Kidney capillary endothelial cell (primary cell): Measurements from ENCODE around the gene EED.
"Not testable (repeated sequence)": the region's sequence is repeated elsewhere in the genome, so short reads cannot be mapped to it uniquely, and the experiment has no call there.

Experiments used
- DNase-seq: peaks from one replicate; pipeline ENCODE4 v3.0.0-alpha.2; 2018; ENCODE audit warnings: low spot score

The EED gene

DNA sequence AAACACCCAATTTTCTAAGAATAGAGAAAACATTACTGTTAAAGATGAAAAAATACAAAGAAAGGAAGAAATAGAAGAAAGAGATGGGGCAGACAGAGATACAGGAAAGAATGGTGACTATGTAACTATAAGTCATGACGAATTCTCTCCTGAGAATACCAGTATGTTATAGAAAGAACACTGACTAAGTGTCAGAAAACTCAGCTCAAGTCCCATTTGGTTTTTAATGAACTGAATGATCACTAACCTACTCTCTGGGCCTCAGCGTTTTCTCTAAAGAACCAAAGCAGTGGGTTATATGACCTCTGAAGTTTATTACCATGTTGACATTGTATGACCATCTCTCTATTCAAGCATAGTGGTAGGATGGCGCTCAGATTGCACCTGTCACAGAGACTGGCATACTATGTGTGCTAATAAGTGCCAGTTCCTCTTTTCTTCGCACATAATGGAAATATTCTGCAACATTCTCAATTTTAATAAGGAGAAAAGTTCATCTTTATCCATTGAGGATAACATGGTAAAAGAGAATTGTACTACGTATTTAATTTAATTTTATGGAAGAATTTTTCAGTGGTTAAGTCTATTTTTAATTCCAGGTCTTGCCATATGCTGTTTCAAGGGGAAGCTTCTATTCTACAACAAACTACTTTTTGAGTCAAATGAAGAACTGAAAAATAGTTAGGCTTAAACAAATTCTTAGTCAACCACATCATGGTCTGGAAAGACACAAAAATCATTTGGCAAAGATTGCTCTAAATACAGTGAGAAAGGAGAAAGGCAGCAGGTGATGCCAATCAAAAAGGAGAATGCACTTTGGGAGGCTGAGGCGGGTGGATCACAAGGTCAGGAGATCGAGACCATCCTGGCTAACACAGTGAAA, 25.0 kb upstream of the EED start:
- DNase-seq = no peak

DNA sequence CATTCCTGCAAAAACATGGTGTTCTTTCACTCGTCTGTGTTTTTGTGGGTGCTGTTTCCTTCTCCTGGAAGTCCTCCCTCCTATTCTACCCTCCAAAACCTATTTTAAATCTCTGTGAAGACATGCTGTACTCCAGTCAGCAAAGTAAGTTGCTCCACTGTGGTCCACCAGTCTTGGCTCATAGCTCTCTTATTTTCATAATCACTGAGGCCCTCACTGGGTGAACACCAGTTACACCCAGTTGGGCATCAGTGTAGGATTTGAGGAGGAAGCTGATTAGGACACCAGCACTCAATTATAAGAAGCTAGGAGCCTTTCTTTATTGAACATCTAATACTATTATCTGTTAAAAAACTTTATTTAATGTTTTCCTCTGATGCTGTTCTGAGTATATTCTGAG, 23.9 kb upstream of the EED start:
- no peak for DNase-seq

DNA sequence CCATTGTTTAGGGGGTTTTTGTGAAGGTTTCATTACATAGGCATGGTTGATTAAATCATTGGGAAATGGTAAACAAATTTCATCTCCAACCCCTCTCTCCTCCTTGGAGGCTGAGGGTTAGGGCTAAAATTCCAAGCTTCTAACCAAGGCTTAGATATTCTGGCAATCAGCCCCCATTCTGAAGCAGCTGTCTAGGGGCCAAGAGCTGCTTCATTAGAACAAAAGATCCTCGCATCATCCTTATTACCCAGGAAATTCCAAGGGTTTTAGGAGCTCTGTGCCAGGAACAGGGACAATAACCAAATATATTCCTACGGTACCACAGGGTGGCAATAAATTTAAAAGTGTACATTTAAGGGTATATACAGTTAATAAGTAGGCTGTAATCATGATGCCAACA, 22.5 kb upstream of the EED start:
- no peak for DNase-seq

DNA sequence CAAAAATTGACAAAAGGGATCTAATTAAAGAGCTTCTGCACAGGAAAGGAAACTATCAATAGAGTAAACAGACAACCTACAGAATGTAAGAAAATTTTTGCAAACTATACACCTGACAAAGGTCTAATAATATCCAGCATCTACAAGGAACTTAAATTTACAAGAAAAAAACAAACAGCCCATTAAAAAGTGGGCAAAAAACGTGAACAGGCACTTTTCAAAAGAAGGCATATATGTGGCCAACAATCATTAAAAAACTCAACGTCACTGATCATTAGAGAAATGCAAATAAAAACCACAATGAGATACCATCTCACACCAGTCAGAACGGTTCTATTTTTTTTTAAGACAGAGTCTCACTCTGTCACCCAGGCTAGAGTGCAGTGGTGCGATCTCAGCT, 20.0 kb upstream of the EED start:
- DNase-seq = not testable (repeated sequence)

DNA sequence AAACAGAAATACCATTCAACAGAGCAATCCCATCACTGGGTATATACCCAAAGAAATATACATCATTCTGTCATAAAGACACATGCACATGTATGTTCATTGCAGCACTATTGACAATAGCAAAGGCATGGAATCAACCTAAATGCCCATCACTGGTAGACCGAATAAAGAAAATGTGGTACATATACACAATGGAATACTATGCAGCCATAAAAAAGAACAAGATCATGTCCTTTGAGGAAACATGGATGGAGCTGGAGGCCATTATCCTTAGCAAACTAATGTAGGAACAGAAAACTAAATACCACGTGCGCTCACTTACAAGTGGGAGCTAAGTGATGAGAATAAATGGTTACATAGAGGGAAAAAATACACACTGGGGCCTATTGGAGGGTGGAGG, 19.2 kb upstream of the EED start:
- not testable (repeated sequence) for DNase-seq

DNA sequence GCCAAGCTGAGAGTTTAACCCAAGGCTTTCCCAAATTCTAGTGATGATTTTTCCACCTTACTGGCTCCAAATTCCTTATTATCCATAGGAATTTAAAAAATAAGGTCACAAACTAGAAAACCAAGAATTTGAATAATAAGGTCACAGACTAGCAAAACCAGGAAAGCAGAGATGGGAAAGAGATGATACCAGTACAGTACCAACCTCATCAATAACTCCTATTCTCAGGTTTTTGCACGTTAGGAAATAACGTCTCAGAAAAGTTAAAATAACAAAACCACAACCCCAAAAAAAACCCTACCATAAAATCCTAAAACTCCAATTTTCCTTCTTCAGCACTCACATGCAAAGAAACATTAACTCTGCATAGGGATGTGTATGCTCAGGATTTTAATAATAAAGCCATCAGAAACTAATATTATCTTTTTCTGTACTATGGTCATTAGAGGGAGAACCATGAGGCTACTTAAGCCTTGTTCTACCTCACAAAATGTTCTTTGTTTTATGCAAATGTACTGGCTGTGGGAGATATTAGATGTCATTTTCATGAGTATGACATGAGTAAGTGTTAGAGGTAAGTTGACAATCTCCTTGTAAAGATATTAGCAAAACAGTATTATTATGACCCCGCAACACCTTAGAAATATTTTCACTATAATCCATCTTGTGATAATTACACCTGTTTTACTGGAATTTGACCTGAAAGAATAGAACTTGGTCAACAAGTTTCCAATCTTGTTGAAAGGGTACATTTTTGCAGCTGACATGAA, 16.1 kb upstream of the EED start:
- DNase-seq = no peak

DNA sequence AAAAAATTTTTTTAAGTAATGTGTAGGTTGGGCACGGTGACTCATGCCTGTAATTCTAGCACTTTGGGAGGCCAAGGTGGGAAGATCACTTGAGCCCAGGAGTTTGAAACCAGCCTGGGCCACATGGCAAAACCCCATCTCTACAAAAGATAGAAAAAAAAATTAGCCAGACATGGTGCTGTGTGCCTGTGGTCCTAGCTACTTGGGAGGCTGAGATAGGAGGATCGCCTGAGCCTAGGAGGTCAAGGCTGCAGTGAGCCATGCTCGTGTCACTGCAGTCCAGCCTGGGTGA, 15.6 kb upstream of the EED start:
- DNase-seq = not testable (repeated sequence)

DNA sequence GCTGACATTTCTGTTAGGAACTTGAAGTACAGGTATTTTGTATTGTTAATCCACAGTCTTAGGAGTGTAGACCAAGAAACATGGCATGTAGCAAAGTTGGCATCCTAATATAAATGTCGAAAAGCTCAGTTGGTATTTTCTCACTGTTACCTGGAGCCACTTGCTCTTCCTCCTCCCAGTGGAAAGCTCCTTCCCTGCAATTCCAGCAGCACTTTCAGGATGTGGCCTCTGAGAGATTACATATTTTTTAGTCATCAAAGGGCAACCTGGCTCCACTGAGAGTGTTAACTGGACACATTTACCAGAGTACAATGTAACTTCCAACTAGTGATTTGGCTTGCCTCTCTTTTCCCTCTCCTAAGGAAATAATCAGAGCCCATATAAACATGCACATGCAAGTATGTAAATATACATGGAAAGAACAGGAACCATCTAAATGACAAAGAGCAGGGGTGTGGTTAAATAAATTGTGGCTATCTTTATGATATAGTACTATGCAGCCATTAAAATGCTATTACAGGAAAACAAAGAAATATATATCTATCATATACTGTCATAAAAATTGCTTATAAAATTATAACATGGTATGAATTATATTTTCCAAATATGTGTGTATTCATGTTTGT, 14.3 kb upstream of the EED start:
- no peak for DNase-seq

DNA sequence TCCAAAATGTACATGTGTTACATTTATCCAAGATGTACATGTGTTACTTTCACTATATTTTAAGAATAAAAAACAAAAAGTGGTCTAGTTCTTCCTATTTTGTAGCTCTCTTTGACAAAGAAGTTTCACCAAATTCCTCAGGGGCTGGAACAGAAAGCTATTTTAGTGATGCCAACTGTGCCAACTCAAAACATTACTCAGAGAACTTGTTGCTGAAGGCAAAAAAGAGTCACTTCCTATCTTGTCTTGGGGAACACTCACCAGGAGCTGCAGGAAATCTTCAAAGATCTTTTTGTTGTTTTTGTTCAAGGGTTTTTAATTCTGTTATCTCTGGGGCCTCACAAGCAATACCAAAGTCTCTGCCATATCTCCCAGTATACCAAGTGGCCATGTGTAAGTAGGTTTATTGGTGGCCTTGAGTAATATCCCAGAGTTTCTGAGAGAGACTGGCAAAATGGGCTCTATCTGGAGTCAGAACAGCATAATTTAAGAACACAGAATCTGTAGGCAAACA, 13.6 kb upstream of the EED start:
- DNase-seq = no peak

DNA sequence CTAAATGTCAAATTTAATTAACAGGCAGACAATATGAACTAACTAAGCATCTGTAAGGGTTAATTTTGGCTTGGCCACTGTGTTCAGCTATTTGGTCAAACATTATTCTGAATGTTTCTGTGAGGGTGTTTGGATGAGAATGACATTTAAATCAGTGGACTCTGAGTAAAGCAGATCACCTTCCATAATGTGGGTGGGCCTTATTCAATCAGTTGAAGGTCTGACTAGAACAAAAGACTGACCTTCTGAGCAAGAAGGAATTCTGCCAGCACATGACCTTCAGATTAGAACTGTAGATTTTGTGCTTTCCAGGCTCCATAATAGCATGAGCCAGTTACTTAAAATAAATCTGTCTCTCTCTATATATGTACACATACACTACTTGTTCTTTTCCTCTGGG, 12.0 kb upstream of the EED start:
- no peak for DNase-seq

DNA sequence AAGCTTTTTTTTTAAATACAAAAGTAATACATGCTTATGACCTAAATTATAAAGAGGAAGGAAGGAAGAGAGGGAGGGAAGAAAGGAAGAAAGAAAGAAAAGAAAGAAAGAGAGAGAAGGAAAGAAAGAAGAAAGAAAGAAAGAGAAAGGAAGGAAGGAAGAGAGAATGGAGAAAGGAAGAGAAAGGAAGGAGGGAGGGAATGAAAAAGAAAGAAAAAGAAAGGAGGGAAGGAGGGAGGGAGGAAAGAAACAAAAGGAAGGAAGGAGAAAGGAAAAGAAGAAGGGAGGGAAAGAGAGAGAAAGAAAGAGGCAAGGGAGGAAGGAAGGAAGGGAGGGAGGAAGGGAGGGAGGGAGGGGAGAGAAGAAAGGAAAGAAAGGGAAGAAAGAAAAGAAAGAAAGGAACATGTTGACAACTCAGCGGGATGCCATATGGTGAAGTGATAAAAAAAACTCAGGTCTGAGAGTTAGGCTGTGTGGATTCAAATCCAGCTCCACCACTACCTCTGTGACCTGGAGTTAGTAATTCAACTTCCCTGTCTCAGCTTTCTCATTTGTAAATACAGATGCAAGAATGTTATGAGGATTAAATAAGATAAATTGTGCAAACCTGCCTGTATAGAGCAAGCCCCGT, 9.6 kb upstream of the EED start:
- DNase-seq = no peak

DNA sequence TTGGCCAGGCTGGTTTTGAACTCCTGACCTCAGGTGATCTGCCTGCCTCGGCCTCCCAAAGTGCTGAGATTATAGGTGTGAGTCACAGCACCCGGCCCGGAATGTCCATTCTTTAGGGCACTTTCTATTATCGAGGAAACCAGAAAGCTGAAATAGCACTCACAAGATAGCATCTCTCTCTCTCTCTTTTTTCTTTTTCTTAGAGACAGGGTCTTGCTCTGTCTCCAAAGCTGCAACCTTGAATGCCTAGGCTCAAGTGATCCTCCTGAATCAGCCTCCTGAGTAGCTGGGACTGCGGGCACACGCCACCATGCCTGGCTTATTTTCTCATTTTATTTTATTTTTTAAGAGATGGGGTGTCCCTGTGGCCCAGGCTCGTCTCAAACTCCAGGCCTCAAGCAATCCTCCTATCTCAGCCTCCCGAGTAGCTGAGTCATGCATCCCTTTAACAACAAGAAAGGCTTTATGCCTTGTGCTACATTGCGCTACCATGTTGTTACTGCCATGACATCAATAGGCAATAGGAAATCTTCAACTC, 7.2 kb upstream of the EED start:
- DNase-seq = no peak

DNA sequence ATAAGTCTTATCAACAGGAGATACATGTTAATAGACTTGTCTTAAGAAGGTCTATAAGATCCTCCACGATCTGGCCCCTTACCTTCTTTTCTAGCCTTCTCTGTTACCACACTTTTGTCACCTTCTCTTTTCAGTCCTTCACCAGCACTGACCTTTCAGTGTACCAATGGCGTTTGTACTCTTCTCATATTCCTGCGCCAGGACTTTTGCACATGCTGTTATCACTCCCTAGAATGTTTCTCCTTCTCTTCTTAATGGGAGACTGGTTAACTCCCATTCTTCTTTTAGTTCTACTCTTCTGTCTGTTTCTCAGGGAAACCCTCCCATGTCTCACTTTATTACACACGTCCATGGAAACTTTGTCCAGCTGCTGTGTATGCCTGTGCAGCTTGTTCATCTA, 4.4 kb upstream of the EED start:
- no peak for DNase-seq

DNA sequence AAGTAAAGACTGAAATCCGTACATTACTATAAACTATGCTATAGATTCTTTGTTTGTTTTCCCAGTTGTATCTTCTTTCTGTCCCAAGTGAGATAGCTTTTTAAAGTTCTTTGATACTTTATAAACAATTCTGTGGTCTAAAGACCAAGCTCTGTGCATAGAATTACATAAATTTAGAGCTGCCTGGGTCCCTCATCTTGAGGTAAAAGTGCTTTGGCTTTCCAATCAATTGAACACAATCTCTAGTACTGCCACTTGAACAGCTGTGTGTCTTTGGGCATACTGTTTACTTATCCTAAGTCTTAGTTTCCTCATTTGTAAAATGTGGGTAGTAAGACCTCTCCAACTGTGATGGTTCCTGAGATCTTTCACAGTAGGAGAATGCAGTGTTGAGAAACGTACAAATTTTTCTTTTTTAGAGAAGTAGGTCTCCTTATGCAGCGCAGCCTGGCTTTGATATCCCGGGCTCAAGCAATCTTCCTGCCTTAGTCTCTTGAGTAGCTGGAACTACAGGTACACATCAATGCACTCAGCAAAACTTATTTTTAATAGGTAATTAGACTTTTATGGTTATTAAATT, 2.5 kb upstream of the EED start:
- DNase-seq = no peak

DNA sequence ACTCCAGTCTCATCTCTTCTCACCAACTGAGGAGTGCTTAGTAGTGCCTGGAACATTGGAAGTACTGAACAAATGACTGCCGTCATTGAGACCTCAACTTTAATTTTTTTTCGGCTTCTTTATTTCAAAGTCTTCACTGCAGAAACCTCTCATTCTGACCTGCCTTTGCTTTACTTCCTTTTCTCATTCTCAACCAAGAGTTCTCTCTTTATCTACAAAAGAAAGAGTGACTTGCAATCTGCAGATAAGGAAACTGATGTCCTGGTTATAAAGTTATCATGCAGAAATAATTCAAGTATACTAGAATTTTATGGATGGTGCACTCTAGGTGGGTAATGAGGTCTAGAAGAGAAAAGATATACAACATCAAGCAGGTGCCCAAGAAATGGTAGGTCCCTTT, 1.2 kb upstream of the EED start:
- no peak for DNase-seq

DNA sequence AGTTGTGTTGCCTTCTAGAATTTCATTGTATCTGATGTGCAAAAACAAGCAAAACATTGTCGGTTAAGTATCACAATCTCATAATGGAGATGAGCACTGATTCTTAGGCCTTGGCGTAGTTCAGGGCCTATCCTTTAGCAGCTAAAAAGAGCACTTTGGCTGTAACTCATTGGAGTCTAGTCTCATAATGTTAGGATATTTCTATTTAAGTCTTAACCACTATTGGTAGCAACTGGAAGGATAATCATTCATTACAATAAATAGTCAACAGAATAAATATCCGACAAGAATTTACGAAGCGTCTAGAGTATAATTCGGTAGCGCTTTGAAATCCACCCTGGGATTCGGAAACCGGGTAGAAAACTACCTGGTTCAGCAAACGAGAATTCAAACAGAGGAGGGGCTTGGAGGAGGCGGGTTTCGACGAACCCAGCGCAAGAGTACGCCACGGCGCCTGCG, 461 bp upstream of the EED start:
- DNase-seq = no peak

DNA sequence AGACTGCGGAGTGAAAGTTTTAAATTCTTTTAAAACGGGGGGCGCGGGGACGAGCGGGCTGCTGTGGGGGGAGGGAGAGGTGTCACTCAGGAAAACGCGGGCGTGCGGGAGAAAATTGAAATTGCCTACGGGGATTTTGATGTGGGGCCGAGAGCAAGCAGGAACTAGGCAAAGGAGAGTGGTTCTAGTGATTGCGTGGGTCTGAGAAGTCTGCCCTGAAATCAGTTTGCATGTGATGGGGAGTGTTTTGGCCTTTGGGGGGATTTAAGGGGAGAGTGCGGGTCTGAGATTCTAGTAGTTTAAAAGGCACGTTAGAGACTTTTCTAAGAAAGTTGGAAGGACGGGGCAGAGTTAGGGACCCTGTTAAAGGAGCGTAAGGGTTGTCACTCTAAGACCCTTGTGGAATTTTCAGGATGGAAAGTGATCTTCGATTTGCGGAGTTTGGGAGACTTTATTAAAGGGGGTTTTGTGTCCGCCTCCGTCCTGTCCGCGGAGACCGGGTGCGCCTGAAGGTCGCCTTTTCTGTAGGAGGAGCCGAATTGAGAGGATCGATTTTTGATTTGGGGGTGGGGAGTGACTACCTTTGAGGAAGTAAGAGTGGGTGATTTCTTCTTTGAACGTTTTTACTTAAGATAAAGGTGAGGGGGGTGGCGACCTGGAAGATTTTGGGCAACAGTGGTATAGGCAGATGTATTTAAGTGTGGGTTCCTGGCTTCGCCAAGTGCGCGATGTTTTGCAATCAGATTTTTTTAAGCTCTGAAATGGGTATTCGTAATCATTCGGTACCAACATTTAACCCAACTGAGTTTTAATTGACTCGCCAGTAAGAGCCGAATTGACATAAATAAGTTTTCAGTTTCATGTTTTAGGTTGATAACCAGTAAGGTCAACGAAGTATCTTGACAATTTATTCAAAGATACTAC, 1.1 kb downstream of the EED start:
- DNase-seq = no peak

DNA sequence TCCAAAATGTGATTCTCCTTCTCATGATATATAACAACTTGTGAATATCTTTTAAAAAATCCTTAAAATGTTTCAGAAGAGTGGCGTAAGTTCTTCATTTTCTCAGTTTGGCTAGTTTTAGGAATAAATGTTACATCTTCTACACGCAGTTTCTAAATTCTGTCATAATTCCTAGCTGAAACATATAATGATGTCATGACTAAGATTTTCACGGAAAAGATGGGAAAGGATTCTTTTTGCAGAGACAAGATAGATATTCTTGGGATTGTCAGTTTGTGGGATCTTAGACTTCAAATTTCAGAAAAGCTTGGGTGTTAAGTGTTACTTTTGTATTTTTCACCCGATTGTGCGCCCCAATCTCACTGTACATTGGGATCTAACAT, 1.7 kb downstream of the EED start:
- DNase-seq = no peak

DNA sequence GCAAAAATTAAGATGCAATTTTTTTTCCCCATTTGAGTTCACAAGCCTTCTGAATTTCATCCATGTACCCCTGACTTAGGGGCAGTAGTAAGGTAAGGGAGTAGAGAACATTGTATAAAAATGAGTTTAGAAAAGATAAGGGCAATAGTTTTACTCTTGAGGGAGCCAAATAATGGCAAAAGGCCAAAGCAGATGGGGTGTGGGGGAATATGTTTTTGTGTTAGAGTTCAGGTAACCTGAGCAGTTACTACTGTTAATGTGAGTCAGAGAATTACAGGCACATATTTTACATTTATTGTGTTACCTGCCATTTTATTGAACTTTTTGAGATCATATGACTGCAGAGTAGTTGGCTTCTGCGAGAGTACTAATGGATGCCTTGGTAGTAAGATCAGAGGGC, 3.1 kb downstream of the EED start:
- DNase-seq = no peak

DNA sequence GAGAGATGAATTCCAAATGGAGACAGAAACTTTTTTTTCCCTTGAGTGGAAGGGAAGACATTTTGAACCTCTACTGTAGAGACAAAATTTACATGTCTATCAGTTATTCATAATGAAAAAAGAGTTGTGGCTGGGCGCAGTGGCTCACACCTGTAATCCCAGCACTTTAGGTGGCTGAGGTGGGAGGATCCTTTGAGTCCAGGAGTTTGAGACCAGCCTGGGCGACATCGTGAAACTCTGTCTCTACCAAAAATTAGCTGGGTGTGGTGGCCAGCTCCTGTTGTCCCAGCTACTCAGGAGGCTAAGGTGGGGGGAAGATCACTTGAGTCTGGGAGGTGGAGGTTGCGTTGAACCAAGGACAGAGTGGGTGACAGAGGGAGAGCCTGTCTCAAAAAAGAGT, 4.1 kb downstream of the EED start:
- no peak for DNase-seq
